ENCODE data around the gene SHANK2.

SHANK2 gene

DNA sequence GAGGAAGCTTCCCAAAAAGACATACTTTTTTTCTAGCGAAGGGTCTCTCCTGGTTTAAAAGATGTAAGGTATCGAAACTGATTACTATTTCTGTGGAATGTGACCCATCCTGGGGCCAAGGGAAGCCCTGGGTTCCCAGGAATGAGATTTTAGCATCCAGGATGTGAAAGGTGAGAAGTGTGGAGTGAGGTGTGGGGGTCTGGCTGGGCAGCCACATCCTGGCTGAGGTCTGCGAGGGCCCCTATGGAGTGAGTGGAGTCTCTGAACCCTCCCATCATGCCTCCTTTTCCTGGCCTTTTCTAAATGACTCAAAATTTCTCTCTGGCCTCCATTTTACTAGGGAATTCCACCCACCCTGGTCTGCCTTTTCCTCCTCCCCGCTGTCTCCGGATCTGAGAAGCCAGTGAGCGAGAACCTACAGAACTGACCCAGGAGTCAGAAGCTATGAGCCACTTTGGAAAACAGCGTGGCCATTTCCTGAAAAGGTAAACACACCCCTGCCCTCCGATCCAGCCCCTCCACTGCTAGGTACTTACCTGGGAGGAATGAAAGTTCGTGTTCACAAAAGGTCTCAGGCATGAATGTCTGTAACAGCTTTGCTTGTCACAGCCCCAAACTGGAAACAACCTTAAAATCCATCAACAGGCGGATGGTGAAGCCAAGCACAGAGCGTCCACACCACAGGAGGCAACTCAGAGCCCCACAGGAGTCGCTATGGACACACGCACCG is 27.7 kb upstream of the SHANK2 start:
- TF ChIP-seq, protein P1, sequence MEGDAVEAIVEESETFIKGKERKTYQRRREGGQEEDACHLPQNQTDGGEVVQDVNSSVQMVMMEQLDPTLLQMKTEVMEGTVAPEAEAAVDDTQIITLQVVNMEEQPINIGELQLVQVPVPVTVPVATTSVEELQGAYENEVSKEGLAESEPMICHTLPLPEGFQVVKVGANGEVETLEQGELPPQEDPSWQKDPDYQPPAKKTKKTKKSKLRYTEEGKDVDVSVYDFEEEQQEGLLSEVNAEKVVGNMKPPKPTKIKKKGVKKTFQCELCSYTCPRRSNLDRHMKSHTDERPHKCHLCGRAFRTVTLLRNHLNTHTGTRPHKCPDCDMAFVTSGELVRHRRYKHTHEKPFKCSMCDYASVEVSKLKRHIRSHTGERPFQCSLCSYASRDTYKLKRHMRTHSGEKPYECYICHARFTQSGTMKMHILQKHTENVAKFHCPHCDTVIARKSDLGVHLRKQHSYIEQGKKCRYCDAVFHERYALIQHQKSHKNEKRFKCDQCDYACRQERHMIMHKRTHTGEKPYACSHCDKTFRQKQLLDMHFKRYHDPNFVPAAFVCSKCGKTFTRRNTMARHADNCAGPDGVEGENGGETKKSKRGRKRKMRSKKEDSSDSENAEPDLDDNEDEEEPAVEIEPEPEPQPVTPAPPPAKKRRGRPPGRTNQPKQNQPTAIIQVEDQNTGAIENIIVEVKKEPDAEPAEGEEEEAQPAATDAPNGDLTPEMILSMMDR (IDR thresholded peaks at IDR 0.05; ENCODE audit: low read depth, low read length) = no peak
- Histone ChIP-seq H3K36me3 (no peaks in the 10 kb centered on the region), H3K9me3 (ENCODE audit: severe bottlenecking) (no peaks in the 10 kb centered on the region), H3K27me3 (ENCODE audit: insufficient read depth, low read depth, severe bottlenecking) (no peaks in the 10 kb centered on the region), H3K4me3 (ENCODE audit: low read depth, low read length) (no peak overlapping the region), H3K27ac (no peak overlapping the region)
- DNase-seq = no peak

DNA sequence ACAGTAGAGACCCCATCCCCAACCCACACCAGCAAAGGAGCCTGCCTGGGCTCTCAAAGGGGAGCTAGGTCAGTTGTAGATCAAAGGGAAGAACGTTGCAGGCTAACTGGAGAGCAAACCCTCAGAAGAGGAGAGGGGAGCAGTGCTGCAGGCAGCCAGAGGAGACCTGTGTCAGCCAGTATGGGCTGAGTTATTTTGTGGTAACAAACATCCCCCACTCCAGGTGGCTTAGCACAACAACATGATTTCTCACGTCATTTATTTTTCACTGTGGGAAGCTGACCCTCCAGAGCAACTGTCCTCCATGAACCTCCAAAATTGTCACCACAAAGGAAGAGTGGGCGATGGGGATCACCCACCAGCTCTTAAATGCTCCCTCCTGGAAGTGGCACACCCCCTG is 19.8 kb upstream of the SHANK2 start:
- no peaks in the 10 kb centered on the region for H3K36me3 ChIP-seq
- no peak overlapping the region for H3K4me3 ChIP-seq (ENCODE audit: low read depth, low read length)
- no peak for DNase-seq
- H3K9me3 ChIP-seq (ENCODE audit: severe bottlenecking) = no peaks in the 10 kb centered on the region
- TF ChIP-seq, protein P1 (IDR thresholded peaks at IDR 0.05; ENCODE audit: low read depth, low read length) = no peak
- no peak overlapping the region for H3K27ac ChIP-seq
- H3K27me3 ChIP-seq (ENCODE audit: insufficient read depth, low read depth, severe bottlenecking) = no peaks in the 10 kb centered on the region

DNA sequence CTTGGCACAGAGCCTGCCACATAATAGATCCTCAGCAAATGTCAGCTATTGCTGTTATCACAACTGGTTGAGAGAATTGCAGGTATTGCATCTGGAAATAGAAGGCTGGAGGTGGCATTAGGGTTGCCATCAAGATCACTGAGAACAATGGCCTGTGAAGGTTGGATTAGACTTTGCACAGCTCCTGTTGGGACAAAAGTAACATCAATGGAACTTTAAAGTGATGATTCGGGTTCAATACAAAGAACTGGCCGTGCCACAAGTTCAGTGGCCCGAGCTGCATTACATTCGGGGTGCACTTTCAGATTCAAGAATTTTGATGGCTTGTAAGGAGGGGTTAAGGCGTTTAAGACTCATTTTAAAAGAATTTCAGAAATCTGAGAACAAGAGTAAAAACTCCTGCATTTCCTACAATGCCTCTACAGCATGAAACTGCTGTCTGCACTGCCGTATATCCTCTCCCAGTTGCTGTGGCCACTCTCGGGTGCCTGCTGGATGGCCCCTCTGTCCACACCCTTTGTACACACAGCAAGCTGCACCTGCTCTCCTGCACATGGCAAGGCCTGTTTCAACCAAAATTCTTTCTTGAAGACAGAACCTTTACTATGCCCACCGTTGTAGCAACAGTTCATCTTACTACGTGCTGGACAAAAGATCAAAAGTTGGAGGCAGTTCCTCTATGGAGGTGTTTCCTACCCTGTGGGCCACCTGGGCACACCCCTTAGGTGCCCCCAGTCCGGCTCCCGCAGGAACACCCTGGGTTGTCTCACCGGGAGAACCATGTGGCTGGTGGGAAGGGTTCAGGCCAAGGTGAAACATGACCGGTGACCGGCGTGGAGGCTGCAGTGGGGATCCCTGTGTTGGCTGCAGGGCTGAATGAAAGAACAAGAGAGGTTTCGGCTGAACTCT is 17.5 kb upstream of the SHANK2 start:
- no peak overlapping the region for H3K4me3 ChIP-seq (ENCODE audit: low read depth, low read length)
- H3K9me3 ChIP-seq (ENCODE audit: severe bottlenecking) = no peaks in the 10 kb centered on the region
- DNase-seq = no peak
- no peak overlapping the region for H3K27ac ChIP-seq
- H3K36me3 ChIP-seq = no peaks in the 10 kb centered on the region
- no peaks in the 10 kb centered on the region for H3K27me3 ChIP-seq (ENCODE audit: insufficient read depth, low read depth, severe bottlenecking)
- TF ChIP-seq, protein P1 (IDR thresholded peaks at IDR 0.05; ENCODE audit: low read depth, low read length) = no peak

DNA sequence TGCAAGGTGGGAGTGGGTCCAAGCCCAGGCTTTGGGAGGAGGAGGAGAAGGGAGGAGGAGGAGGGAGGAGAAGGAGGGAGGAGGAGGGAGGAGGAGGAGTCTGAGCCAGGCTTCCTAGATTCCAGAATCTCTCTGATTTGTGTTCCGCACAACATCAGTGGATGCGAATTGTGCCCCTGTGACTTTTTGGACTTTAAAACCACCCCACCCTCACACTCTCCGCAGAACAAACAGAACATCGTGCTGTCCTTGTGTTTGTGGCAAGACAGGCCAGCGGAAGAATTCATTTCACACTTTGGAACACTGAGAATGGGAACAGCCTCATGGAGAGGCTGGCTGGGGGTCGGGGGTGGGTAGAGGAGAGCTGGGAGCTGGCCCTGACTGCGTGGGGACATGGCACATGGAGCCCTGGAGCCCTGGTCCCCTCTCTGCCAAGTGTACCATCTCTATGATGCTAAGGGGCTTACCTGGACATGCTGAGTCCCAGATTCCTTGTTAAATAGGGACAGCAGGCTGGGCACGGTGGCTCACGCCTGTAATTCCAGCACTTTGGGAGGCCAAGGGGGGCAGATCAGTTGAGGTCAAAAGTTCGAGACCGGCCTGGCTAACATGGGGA is 16.4 kb upstream of the SHANK2 start:
- TF ChIP-seq, protein P1 (IDR thresholded peaks at IDR 0.05; ENCODE audit: low read depth, low read length) = no peak
- Histone ChIP-seq H3K4me3 (ENCODE audit: low read depth, low read length) (no peak overlapping the region), H3K27ac (no peak overlapping the region), H3K27me3 (ENCODE audit: insufficient read depth, low read depth, severe bottlenecking) (no peaks in the 10 kb centered on the region), H3K9me3 (ENCODE audit: severe bottlenecking) (no peaks in the 10 kb centered on the region), H3K36me3 (no peaks in the 10 kb centered on the region)
- DNase-seq = no peak

DNA sequence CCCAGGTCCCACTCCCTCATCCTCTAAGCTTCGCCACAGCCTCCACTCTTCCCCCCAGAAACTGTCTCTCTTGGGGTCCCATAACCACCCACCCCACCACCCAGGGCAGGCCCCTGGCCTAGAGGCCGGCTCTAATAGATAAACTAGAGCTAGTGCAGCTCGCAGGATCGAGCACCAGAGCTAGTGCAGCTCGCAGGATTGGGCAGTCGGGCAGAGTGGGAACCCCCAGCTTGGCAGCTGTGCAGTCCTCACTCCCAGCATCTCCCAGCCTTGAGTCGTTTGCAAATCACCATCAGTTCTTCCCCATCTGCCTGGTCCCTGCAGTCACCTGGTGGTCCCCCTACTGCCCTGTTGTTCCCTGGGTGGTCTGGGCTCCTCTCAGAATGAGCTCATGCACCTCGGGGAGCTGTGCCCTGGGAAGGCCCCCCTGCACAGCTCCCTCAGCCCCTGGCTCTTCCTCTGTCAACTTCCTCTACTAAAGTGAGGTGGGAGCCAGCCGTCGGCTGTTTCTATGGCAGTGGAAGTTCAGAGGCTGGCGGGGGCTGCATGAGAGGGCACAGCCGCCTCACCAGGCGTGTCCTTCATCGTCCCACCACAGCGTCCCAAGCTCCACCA is 15.5 kb upstream of the SHANK2 start:
- no peaks in the 10 kb centered on the region for H3K36me3 ChIP-seq
- H3K27me3 ChIP-seq (ENCODE audit: insufficient read depth, low read depth, severe bottlenecking) = no peaks in the 10 kb centered on the region
- no peak overlapping the region for H3K4me3 ChIP-seq (ENCODE audit: low read depth, low read length)
- H3K9me3 ChIP-seq (ENCODE audit: severe bottlenecking) = no peaks in the 10 kb centered on the region
- no peak for DNase-seq
- TF ChIP-seq, protein P1 (IDR thresholded peaks at IDR 0.05; ENCODE audit: low read depth, low read length) = no peak
- no peak overlapping the region for H3K27ac ChIP-seq
